GM19372 (cell line): ENCODE data around the gene MARCHF3.
"Not testable (repeated sequence)": the region's sequence is repeated elsewhere in the genome, so short reads cannot be mapped to it uniquely, and the experiment has no call there.

Source experiments
- ATAC-seq: cut with Tn5 transposase; IDR thresholded peaks from one replicate; pipeline ENCODE4 v1.9.1; 2021; ENCODE audit warnings: mild to moderate bottlenecking, low read depth, moderate library complexity; ENCODE audit not compliant: unreplicated experiment

MARCHF3 gene

DNA sequence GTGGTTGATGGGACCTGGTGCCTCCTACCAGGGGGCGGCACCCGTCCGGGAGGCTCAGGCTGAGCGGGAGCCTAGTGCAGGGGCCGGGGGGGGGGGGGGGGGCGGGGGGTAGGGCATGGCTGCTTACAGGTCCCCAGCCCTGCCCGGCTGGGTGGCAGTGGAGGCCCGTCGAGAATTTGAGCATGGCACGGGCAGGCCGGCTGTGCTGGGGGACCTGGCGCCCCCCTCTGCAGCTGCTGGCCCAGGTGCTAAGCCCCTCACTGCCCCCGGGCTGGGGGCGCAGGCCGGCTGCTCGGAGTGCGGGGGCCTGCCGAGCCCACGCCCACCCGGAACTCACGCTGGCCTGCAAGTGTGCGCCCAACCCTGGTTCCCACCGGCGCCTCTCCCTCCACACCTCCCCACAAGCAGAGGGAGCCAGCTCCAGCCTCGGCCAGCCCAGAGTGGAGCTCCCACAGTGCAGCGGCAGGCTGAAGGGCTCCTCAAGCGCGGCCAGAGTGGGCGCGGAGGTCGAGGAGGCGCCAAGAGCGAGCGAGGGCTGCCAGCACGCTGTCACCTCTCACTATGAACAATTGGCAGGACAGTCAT lies 175.7 kb downstream of the MARCHF3 start:
- no peak for ATAC-seq

DNA sequence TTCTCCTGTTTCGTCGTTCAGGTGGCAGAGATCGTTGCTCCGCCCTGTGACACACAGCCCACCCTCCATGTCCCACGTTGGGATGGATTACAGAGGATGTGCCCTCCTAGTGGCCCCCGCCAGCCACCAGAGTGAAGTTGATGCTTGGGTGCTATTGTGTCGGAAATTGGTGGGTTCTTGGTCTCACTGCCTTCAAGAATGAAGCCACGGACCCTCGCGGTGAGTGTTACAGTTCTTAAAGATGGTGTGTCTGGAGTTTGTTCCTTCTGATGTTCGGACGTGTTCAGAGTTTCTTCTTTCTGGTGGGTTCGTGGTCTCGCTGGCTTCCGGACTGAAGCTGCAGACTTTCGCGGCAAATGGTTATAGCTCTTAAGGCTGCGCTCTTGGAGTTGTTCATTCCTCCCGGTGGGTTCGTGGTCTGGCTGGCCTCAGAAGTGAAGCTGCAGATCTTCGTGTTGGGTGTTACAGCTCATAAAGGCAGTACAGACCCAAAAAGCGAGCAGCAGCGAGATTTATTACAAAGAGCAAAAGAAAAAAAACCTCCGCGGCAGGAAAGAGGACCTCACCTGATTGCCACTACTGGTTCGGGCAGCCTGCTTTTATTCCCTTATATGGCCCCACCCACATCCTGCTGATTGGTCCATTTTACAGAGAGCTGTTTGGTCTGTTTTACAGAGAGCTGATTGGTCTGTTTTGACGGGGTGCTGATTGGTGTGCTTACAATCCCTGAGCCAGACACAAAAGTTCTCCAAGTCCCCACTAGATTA lies 176.6 kb downstream of the MARCHF3 start:
- ATAC-seq: not testable (repeated sequence)

GRCh38 chr5:126852841-126853271 lies 177.5 kb downstream of the MARCHF3 start:
- no peak for ATAC-seq

DNA sequence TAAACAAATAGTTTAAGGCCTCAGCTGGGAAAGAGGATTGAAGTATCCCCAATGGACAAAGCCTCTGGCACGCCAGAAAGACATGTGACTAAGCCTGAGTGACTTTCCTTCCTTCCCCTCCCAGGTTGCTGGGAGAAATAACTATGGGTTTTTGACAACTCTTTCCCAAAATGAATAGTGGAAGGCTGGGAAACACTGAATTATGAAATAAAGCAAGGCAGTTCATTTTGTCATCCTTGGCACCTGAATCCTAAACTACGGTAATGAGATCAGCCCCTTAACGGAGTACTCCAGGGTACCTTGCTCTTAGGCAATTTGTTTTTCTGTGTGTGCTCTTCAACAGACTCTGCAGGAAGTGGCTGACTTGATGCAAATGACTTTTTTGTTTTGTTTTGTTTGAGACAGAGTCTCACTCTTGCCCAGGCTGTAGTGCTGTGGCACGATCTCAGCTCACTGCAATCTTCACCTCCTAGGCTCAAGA lies 178.2 kb downstream of the MARCHF3 start:
- ATAC-seq: peak; percentile 47

DNA sequence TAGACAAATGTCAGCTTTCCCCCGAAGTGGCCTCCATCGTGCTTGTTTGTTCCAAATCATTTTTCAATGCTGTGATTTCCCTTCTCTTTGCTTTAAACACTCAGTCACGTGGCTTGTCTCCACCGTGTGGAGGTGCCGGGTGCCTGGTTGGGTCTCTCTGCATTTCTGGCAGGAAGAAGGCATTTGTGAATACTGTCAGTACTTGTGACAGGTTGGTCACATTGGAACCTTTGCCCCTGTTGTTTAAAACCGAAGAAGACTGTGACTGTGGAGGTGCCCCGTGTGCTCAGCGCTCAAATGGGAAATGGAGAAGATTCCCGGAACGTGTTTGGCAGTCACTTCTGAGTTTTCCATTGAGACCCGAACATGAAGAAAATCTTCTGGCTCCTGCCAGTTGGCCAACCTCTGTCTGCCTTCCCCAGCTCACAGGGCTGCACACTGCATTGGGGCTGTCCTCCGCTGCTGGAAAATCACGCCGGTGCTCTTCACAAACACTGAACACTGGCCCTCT lies 178.8 kb downstream of the MARCHF3 start:
- no peak for ATAC-seq

DNA sequence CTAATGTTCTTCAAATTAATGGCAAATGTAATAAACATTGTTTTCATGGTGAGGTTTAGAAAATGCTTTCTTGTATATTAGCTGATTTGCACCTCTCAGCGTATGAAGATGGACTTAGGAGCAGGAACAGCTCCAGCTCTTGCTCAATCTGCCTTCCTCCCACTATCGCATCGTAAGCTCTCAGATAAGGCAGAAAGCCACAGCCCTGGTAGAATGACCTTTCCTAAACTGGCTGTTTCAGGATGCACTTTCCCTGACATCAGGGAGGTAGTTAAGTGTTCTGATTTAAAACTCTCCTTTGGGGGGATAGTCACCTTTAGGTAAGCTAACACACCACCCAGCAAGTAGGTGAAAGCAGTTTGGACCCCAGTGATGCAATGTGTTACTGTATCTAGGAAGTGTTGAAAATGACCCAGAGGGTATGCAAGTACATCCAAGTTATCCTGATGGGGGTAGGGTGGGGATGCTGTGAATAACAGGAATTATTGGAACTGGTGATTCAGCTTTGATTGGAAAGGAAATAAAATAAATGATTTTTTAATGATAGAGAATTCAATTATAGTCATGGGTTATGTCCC lies 181.2 kb downstream of the MARCHF3 start:
- ATAC-seq: no peak

- ATAC-seq: no peak
These were observed 182.1 kb downstream of the MARCHF3 start for GRCh38 chr5:126848253-126848652.

DNA sequence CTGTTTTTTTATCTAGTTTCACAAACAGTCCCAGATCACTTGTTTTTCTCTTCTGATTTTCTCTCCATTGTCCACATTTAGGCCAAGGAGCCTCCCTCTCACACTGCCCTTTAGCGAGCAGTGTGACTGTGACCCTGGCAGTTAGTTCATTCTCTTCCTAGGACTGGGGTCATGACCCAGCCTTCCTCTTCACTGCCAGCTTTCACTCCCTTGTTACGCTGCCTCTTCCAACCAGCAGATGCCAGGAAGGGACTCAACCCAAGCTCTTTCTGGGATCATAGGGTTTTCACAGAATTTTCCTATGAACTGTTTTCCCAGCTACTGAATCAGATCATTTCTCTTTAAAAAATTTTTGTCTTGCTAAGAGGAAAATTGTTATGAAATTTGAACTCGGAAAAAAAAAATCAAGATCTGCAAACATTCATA lies 182.5 kb downstream of the MARCHF3 start:
- ATAC-seq: no peak

- ATAC-seq: no peak
These were observed 182.9 kb downstream of the MARCHF3 start for GRCh38 chr5:126847456-126847820.

DNA sequence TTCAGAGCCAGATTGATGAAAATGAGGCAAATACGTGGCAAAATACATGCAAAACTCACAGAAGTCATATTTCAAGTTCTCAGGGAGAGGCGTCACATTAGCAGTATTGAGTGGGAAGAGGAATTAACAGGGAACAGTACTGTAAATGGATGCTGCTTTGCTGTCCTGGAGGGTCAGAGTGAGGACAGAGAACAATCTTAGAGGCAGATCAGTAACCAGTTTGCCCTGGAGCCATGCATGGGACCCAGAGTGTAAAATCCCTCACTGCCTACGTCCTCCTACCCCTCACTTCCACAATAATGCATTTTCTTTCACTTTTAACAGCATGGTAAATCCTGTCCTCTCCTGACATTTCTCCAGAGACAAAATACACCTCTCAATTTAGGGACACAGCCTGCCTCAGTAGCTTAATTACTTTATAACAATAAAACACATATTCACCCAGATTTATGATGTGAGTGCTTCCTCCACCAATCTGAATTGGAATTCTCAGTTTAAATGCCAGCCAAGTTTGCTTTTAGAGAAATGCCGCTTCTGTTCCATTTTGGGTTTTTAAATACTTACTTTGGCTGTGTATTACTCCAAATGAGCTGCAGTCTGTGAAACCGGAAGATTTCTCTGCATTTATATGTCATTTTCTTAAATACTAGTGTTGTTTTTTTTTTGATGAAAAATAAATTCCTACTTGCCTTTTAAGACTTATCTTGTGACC lies 183.5 kb downstream of the MARCHF3 start:
- no peak for ATAC-seq

DNA sequence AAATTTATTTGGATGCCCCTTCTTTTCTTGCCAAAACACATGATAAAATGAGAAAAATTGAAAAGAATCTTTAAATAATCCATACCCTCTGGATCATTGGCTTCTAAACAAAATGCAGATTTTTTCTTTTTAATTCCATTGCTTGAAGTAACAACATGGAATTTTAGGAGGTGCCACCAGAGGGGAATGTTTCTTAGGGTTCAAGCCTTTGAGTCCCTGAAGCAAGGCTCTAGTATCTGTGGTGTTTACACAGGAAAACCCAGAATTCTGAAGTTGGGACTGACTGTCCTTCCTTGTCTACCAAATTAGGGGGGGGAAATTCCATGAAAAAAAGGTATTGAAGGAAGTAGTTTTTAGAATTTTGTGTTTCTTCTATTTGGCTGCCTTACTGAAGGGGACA lies 184.0 kb downstream of the MARCHF3 start:
- ATAC-seq: no peak

DNA sequence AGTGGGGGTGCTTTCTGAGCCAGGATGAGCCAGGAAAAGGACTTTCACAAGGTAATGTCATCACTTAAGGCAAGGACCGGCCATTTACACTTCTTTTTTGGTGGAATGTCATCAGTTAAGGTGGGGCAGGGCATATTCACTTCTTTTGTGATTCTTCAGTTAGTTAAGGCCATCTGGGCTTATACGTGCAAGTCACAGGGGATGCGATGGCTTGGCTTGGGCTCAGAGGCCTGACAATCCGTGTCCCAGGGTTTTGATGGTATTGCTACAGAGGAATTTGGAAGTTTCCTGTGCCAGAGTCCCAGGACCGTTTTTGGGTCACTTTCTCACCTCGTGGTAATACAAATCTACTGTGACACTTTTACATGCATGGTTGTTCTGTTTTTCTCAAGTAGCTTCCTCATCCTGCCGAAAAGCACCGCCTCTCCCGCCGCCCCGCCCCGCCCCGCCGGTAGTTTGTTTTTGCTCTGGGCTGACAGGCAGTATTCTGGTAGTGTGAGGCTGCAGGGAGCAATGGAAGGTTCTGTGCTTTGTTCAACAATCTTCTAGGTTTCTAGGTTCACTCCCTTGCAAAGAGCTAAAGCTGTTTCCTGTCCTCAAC lies 184.8 kb downstream of the MARCHF3 start:
- peak; percentile 95 for ATAC-seq

DNA sequence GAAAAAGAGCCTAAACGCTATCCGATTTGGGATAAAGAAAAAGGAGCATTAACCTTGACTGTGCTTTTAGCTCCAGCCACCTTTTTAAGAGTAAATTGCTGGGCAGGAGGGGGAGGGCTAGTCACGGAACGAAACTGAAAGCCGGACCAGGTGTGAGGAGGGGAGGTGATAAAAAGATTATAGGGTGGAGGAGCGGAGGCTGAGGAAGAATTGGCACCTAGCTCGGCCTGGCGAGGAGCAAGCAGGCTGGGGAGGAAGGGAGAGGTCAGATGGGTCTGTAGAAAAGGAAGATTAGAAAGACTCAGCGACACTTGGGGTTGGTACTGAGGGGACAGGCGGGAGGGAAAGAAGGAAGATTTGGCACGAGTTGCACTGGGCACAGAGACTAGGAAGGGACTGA lies 187.0 kb downstream of the MARCHF3 start:
- ATAC-seq: not testable (repeated sequence)

GRCh38 chr5:126839407-126839806 lies 191.0 kb downstream of the MARCHF3 start:
- ATAC-seq: not testable (repeated sequence)

DNA sequence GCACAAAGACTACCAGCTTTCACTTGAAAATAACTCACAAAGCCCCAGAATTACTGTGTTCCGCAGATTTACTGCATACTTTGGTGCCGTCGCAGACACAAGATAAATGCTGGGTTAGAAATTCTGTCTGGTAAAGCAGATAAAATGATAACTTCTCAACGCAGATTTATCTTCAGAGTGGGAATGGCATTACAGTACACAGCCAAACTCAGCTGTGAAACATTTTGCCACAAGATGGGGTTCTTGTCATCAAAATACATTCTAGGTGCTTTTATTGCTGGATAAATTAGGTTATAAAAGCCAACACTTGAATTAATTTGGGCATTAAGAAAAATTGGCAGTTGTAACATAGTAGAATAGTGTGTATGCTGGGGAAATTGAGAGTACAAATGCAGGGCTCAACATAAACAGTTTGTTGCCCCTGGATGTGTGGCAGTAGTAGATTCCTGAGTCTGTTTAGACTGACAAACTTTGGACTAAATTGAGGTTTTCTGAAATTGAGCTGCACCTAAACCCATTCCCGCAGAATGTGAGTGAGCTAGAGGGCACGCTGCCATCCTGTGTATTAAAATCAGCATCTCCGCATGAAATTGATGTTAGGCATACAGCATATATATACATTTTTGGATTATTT lies 192.3 kb downstream of the MARCHF3 start:
- ATAC-seq: no peak

DNA sequence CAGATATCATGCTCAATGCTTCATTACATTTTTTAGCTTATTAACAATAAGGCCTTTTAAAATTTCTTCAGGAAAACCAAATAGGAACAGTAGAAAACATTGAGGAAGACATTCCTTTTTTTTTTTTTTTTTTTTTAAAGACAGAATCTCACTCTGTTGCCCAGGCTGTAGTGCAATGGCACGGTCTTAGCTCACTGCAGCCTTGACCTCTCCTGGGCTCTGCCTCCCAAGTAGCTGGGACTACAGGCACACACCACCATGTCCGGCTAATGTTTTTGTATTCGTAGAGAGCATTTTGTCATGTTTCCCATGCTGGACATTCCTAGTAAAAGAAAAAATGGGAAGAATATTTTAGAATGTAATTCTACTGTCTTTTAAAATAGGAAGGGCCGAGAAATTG lies 193.1 kb downstream of the MARCHF3 start:
- no peak for ATAC-seq

GRCh38 chr5:126836778-126837177 lies 193.6 kb downstream of the MARCHF3 start:
- no peak for ATAC-seq

DNA sequence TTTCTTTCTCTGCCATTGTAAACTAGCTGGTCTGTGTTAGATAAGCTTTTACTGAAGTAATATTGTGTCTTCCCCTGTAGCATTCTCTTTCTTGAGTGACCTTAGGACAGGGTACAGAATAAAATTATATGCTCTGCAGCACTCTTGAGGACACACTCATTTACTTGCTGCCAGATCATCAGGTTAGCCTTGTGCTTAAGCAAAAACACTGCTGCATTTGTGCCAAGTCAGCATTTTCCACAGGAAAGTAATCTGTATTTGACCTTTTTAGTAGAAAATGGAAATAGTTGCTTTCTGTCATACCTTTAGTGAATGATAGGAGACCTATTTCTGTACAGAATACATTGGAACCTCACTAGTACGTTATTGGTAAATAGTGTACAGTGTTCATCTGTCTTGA lies 199.2 kb downstream of the MARCHF3 start:
- no peak for ATAC-seq

DNA sequence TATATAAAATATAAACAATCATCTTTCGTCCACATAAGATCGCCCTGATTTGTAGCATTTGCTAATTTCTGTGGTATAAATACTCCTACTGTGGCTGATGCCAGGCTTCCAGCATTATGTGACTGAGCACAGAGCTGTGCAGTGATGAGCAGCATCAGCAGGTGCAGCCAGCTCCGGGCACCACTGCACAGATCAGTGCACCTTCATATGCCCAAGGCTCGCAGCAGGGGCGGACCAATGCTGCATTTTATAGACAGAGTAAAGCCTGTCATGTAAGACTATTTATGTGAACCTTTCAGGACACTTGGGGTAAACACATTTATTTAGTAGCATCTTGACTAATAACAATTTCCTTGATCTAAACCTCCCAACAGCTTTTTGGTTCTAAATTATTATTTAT lies 200.3 kb downstream of the MARCHF3 start:
- no peak for ATAC-seq

GRCh38 chr5:126829098-126829497 lies 201.3 kb downstream of the MARCHF3 start:
- ATAC-seq: no peak
